GM19455 (cell line): ENCODE measurements around the gene APOC1.
"Not testable (repeated sequence)": the region's sequence is repeated elsewhere in the genome, so short reads cannot be mapped to it uniquely, and the experiment has no call there.

Experiments used
- ATAC-seq: cut with Tn5 transposase; IDR thresholded peaks from one replicate; pipeline ENCODE4 v1.9.1; 2021; ENCODE audit not compliant: unreplicated experiment

Gene APOC1

DNA sequence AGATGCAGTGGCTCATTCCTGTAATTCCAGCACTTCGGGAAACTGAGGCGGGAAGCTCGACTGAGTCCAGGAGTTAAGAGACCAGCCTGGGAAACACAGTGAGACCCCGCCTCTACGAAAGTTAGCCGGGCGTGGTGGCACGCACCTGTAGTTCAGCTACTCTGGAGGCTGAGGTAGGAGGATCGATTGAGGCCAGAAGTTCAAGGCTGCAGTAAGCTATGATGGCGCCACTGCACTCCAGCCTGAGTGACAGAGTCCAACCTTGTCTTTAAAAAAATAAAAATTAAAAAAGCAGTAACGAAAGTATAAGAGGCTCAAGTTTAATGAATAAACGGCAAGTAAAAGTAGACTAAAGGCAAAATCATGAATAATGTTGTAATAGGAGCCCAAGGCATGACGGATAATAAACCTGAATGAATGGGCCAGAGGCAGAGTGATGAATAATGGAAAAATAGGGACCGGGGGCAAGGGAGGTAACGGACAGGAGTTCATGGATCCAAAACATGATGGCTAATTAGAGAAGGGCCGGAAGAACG lies 24.5 kb upstream of the APOC1 start:
- no peak for ATAC-seq

DNA sequence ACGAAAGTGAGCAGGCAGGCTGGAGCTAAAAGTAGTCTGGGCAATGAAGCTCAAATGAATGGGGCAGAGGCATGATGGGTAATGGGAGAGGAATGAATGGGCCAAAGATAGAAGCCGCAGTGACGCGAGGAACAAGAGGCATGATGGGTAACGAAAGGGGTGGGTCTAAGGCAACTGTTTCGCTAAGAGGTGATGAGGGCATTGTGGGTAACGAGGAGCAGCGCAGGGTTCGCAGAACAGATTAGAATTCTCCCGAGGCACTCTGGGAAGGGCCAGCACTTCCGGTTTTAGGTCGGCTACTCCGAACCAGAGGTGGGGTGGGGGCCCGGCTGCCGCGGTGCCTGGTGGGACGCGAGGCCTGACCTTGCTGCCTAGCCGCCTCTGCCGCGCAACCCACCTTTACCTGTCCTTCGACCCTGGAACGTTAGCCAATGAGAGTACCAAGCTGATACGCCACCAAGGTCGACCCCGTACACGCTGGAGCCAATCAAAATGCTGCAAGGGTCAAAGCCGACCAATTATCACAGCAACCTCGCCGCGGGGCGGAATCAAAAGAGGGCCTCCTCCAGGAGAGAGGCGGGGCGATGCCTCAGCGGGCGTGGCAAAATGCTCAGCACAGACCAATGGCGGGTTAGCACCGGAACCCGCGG lies 23.9 kb upstream of the APOC1 start:
- peak; percentile 83 for ATAC-seq

DNA sequence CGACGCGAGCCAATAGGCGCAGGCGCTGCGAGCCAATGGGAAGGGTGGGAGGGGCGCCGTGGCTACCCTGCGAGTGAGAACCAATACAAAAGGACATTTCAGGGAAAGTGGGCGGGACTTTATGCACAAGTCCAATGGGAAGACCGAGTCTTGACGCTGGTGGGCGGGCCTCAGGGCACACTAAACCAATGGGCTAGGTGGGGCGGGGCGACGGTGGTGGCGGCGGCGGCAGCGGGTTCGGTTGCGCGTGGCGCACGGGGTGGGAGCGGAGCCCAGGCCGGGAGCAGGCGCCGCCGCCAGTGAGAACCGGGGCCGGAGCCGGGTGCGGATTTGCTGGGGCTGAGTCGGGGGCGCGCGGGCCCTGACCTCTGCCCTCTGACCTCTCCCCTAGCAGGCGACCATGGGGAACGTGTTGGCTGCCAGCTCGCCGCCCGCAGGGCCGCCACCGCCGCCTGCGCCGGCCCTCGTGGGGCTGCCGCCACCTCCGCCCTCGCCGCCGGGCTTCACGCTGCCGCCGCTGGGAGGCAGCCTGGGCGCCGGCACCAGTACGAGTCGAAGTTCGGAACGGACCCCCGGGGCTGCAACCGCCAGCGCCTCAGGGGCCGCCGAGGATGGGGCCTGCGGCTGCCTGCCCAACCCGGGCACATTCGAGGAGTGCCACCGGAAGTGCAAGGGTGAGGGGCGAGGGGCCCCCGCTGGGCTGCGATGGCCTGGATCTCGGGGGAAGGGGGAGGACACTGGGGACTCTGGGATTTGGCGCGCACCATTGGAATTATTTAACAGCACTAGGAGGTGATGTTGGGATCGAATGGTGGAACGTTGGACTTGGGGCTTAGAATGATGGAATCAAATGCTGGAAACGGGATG lies 23.2 kb upstream of the APOC1 start, which contains the start of gene TOMM40:
TSS of gene TOMM40 (plus strand) at position 239 of the 867 bp plus-strand sequence. CDS start at position 401, 162 bp downstream.
- ATAC-seq: peak; percentile 63

DNA sequence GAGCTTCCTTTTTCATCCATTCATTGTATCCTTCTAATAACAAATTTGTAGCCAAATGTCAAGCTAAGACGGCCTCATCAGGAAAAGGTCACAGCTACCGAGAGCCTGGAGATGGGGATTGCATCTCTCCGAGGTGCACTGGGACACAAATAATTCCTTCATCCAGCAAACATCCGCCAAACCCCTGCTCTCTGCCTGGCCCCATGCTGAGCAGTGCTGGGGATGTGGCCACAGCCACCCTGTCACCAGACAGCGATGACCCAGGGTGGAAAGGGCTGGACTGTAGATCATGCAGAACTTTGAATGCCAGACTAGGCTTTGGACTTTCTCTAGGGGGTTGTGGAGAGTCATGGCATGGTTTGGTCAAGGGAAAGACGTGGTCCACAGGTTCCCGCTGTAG lies 21.5 kb upstream of the APOC1 start:
- no peak for ATAC-seq

DNA sequence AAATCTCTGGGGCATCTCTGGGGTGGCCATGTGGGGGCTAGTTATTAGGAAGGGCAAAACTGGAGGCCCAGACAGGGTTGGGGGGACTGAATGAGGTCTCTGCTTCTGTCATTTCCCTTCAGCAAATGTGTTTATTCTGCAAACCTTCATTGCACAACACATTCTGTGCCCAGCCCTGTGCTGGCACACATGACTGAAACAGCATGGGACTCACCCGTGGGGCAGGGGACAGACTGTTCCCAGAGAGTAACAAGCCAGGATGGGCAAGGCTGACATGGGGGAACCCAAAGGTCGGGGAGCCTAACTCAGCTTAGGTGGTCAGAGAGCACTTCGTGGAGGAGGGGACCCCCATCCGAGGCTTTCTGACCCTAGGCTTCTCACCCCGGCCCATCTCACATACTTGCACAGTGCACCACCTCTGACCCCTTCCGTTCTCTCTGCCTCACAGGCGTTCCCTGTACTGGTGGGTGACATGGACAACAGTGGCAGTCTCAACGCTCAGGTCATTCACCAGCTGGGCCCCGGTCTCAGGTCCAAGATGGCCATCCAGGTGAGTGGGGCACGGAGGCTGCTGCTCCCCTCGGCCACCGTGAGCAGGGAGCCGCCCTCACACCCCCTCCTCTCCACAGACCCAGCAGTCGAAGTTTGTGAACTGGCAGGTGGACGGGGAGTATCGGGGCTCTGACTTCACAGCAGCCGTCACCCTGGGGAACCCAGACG lies 20.9 kb upstream of the APOC1 start:
- no peak for ATAC-seq

DNA sequence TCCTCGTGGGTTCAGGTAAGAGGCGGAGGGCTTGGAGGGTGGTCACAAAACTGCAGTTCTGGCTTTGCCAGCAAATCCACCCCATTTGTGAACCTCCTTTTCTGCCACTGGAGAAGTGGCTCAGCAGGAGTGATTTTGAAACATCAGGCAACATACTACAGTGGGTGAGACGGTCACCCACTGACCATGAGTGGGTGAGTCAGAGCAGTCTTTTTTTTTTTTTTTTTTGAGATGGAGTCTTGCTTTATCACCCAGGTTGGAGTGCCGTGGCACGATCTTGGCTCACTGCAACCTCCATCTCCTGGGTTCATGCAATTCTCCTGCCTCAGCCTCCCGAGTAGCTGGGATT lies 20.4 kb upstream of the APOC1 start:
- ATAC-seq: no peak

DNA sequence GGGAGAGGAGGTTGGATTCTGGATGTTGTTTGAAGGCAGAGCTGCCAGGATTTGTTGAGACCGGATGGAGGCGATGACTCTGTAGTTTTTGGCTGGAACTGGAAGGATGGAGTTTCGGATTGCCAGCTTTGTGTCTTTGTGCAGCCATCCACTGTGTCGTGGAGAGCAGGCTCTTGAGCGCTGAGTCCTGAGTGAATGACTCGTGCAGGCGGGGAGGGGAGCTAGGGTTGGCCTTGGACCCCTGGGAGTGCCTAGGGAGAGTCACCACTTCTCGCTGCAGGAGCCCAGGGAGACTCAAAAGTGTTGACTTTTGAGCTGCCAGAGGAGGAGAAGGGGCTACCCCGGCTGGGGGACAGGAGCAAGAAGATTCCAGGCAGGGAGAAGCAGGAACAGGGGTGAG lies 19.5 kb upstream of the APOC1 start:
- ATAC-seq: no peak

DNA sequence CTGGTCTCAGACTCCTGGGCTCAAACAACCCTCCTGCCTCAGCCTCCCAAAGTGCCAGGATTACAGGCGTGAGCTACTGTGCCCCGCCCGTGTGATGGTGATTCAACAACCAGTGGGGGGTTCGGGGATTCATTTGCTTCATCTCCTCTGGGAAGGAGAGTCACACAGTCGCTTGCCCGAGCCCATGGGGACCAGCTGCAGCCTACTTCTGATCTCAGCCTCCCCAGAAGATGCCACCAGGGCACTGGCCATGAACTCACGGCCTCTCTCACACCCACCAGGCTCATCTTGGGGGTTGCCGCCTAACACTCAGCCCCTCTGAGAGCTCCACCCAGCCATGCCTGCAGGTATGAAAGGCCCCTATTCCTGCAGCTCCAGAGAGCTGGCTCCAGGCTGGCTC lies 16.6 kb upstream of the APOC1 start:
- ATAC-seq: no peak

DNA sequence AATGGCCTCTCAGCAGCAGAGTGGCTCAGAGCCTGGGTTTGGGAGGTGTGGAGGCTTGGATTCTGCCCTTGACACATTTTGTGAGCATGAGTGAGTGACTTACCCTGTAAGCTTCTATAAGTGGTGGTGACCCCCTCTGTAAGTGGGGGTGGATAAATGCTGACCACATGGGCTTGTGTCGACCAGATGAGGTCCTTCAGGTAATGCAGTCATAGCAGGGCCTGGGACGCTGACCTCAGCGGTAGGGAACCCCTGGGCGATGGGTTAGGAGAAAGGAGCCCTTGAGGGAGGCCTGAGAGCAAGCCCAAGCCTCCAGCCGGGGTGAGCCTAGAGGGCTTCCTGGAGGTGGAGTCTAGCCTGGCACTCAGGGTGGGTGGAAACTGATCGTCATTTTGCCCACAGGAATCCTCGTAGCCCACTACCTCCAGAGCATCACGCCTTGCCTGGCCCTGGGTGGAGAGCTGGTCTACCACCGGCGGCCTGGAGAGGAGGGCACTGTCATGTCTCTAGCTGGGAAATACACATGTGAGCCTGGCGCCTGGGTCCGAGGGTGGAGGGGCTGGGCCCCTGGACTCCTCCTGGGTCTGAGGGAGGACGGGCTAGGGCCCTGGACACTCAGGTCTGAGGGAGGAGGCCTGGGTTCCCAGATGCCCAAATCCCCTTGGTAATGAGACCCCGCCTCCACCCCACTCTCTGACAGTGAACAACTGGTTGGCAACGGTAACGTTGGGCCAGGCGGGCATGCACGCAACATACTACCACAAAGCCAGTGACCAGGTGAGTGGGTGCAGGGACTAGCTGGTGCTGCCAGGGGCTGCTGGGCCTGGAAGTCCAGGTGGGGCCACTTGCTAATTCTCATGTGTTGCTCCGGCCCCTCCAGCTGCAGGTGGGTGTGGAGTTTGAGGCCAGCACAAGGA lies 13.8 kb upstream of the APOC1 start:
- no peak for ATAC-seq

DNA sequence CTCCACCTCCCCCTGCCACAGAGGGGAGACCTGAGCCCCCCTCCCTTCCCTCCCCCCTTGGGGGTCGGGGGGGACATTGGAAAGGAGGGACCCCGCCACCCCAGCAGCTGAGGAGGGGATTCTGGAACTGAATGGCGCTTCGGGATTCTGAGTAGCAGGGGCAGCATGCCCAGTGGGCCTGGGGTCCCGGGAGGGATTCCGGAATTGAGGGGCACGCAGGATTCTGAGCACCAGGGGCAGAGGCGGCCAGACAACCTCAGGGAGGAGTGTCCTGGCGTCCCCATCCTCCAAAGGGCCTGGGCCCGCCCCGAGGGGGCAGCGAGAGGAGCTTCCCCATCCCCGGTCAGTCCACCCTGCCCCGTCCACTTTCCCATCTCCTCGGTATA lies 11.2 kb upstream of the APOC1 start:
- ATAC-seq: no peak

DNA sequence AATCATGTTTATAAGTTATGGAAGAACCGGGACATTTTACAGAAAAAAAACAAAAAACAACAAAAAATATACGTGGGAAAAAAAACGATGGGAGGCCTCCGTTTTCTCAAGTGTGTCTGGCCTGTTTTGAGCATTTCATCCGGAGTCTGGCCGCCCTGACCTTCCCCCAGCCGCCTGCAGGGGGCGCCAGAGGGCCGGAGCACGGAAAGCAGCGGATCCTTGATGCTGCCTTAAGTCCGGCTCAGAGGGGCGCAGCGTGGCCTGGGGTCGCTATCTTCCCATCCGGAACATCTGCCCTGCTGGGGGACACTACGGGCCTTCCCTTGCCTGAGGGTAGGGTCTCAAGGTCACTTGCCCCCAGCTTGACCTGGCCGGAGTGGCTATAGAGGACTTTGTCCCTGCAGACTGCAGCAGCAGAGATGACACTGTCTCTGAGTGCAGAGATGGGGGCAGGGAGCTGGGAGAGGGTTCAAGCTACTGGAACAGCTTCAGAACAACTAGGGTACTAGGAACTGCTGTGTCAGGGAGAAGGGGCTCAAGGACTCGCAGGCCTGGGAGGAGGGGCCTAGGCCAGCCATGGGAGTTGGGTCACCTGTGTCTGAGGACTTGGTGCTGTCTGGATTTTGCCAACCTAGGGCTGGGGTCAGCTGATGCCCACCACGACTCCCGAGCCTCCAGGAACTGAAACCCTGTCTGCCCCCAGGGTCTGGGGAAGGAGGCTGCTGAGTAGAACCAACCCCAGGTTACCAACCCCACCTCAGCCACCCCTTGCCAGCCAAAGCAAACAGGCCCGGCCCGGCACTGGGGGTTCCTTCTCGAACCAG lies 10.6 kb upstream of the APOC1 start:
- no peak for ATAC-seq

DNA sequence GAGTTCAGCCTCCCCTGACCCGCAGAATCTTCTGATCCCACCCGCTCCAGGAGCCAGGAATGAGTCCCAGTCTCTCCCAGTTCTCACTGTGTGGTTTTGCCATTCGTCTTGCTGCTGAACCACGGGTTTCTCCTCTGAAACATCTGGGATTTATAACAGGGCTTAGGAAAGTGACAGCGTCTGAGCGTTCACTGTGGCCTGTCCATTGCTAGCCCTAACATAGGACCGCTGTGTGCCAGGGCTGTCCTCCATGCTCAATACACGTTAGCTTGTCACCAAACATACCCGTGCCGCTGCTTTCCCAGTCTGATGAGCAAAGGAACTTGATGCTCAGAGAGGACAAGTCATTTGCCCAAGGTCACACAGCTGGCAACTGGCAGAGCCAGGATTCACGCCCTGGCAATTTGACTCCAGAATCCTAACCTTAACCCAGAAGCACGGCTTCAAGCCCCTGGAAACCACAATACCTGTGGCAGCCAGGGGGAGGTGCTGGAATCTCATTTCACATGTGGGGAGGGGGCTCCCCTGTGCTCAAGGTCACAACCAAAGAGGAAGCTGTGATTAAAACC lies 9.9 kb upstream of the APOC1 start:
- ATAC-seq: no peak

DNA sequence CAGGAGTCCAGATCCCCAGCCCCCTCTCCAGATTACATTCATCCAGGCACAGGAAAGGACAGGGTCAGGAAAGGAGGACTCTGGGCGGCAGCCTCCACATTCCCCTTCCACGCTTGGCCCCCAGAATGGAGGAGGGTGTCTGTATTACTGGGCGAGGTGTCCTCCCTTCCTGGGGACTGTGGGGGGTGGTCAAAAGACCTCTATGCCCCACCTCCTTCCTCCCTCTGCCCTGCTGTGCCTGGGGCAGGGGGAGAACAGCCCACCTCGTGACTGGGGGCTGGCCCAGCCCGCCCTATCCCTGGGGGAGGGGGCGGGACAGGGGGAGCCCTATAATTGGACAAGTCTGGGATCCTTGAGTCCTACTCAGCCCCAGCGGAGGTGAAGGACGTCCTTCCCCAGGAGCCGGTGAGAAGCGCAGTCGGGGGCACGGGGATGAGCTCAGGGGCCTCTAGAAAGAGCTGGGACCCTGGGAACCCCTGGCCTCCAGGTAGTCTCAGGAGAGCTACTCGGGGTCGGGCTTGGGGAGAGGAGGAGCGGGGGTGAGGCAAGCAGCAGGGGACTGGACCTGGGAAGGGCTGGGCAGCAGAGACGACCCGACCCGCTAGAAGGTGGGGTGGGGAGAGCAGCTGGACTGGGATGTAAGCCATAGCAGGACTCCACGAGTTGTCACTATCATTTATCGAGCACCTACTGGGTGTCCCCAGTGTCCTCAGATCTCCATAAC lies 8.8 kb upstream of the APOC1 start, which contains the start of gene APOE:
TSS of gene APOE (plus strand) at position 360 of the 724 bp plus-strand sequence. CDS start 829 bp downstream, outside the sequence.
- ATAC-seq: no peak

DNA sequence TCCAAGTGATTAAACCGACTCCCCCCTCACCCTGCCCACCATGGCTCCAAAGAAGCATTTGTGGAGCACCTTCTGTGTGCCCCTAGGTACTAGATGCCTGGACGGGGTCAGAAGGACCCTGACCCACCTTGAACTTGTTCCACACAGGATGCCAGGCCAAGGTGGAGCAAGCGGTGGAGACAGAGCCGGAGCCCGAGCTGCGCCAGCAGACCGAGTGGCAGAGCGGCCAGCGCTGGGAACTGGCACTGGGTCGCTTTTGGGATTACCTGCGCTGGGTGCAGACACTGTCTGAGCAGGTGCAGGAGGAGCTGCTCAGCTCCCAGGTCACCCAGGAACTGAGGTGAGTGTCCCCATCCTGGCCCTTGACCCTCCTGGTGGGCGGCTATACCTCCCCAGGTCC lies 6.8 kb upstream of the APOC1 start:
- ATAC-seq: no peak

DNA sequence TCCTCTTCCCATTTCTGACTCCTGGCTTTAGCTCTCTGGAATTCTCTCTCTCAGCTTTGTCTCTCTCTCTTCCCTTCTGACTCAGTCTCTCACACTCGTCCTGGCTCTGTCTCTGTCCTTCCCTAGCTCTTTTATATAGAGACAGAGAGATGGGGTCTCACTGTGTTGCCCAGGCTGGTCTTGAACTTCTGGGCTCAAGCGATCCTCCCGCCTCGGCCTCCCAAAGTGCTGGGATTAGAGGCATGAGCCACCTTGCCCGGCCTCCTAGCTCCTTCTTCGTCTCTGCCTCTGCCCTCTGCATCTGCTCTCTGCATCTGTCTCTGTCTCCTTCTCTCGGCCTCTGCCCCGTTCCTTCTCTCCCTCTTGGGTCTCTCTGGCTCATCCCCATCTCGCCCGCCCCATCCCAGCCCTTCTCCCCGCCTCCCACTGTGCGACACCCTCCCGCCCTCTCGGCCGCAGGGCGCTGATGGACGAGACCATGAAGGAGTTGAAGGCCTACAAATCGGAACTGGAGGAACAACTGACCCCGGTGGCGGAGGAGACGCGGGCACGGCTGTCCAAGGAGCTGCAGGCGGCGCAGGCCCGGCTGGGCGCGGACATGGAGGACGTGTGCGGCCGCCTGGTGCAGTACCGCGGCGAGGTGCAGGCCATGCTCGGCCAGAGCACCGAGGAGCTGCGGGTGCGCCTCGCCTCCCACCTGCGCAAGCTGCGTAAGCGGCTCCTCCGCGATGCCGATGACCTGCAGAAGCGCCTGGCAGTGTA lies 6.2 kb upstream of the APOC1 start:
- ATAC-seq: no peak

DNA sequence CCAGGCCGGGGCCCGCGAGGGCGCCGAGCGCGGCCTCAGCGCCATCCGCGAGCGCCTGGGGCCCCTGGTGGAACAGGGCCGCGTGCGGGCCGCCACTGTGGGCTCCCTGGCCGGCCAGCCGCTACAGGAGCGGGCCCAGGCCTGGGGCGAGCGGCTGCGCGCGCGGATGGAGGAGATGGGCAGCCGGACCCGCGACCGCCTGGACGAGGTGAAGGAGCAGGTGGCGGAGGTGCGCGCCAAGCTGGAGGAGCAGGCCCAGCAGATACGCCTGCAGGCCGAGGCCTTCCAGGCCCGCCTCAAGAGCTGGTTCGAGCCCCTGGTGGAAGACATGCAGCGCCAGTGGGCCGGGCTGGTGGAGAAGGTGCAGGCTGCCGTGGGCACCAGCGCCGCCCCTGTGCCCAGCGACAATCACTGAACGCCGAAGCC lies 5.6 kb upstream of the APOC1 start:
- ATAC-seq: no peak

DNA sequence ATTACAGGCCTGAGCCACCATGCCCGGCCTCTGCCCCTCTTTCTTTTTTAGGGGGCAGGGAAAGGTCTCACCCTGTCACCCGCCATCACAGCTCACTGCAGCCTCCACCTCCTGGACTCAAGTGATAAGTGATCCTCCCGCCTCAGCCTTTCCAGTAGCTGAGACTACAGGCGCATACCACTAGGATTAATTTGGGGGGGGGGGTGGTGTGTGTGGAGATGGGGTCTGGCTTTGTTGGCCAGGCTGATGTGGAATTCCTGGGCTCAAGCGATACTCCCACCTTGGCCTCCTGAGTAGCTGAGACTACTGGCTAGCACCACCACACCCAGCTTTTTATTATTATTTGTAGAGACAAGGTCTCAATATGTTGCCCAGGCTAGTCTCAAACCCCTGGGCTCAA lies 4.6 kb upstream of the APOC1 start:
- no peak for ATAC-seq

DNA sequence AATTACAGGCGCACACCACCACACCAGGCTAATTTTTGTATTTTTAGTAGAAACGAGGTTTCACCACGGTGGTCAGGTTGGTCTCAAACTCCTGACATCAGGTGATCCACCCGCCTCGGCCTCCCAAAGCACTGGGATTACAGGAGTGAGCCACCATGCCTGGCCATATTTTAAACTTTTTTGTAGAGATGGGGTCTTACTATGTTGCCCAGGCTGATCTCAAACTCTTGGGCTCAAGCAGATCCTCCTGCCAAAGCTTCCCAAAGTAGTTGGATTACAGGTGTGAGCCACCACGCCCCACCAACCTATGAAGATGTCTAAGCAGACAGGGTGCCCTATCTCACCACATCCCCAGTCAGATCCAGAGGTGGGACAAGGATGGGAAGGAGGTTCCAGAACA lies 2.5 kb upstream of the APOC1 start:
- not testable (repeated sequence) for ATAC-seq
